RWPE1 (cell line): Measurements from ENCODE around the gene ATG2B.

Source experiments
- CTCF ChIA-PET: fragments of 350-600 bp; sonication (Branson Sonifier 250); formaldehyde crosslinking; extraction: SDS; loops from one replicate; lab custom pipeline; 2021; lab: Yijun Ruan, JAX
- POLR2A ChIA-PET: fragments of 400-600 bp; formaldehyde crosslinking; extraction: SDS; loops from one replicate; lab custom pipeline; 2020; ENCODE audit warnings: antibody characterized with exemption; ENCODE audit not compliant: low non-redundant PET; lab: Yijun Ruan, JAX
- DNase-seq: peaks from one replicate; pipeline ENCODE4 v3.0.0; 2012; ENCODE audit warnings: low spot score
- H3K27ac ChIP-seq: fragments of 450-650 bp; 2 replicates; pipeline ENCODE4 v1.5.1; 2017
- TF ChIP-seq, protein P1 (sequence below): fragments of 450-650 bp; conservative IDR thresholded peaks from 2 replicates; pipeline ENCODE4 v1.5.1; 2017; ENCODE audit warnings: low read depth, mild to moderate bottlenecking

ATG2B gene

DNA sequence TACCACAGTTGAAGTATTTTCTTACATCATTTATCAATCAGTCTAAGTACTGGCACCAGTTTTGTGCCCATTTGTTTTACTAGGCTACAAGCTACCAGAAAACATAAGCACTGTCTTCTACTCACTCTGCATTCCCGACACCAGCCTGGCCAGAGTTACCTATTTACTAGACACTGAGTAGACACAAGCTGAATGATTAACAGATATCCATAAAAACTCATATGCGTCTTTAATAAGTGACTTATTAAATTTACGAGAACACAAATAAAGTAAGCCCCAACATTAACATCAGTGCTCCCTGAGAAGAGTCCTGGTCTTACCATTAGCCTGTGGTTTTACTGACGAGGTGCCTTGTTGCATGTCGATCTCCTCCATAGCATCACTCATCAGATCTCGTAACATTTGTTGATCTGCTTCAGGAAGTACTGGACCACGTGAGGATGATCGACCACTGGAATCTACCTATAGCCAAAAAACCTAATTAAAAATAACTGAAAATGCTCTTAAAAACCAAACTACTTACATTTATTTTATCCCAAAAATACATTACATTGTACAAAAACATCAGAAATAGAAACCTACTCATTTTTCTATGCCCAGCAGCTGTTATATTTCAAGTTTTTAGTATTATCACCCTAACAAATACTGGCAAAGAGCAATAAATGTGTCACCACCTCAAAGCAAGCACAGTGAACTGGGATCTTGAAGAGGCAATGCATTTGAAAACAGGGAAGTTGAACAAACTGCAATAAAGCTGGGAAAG is 53.8 kb downstream of the ATG2B start:
- H3K27ac ChIP-seq, result no peak overlapping the region
- ChIA-PET POLR2A (no interaction called here), CTCF (interaction anchor here (0.6 to 1.2 kb wide), 2 partner anchors 117 to 168 kb away, joined by 3 to 5 read pairs; no protein-coding TSS in a partner anchor)
- TF ChIP-seq, protein P1, sequence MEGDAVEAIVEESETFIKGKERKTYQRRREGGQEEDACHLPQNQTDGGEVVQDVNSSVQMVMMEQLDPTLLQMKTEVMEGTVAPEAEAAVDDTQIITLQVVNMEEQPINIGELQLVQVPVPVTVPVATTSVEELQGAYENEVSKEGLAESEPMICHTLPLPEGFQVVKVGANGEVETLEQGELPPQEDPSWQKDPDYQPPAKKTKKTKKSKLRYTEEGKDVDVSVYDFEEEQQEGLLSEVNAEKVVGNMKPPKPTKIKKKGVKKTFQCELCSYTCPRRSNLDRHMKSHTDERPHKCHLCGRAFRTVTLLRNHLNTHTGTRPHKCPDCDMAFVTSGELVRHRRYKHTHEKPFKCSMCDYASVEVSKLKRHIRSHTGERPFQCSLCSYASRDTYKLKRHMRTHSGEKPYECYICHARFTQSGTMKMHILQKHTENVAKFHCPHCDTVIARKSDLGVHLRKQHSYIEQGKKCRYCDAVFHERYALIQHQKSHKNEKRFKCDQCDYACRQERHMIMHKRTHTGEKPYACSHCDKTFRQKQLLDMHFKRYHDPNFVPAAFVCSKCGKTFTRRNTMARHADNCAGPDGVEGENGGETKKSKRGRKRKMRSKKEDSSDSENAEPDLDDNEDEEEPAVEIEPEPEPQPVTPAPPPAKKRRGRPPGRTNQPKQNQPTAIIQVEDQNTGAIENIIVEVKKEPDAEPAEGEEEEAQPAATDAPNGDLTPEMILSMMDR, result no peak
- DNase-seq, result no peak

DNA sequence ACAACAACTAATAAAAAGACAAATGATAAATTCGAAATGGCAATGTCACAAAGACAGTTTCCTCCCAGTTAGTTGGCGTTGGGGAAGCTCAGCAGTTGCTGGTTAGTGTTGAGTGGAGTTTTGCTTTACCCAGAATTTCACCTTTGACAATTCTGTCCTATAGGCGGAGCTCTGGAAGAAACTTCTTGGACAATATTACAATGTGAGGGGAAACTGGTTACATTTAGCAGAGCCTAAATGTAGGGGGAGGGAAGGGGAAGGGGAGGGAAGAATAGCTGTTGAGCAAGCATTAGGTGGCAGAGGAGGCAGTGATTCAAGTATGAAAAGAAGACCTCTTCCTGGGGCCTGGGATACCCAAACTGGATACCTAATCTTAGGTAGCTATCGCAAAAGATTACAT is 55.7 kb downstream of the ATG2B start:
- ChIA-PET POLR2A (no interaction called here), CTCF (interaction anchor here (0.6 to 0.9 kb wide), 2 partner anchors 41 to 118 kb away, joined by 3 to 5 read pairs; no protein-coding TSS in a partner anchor)
- no peak overlapping the region for H3K27ac ChIP-seq
- no peak for DNase-seq
- TF ChIP-seq, protein P1, result no peak

DNA sequence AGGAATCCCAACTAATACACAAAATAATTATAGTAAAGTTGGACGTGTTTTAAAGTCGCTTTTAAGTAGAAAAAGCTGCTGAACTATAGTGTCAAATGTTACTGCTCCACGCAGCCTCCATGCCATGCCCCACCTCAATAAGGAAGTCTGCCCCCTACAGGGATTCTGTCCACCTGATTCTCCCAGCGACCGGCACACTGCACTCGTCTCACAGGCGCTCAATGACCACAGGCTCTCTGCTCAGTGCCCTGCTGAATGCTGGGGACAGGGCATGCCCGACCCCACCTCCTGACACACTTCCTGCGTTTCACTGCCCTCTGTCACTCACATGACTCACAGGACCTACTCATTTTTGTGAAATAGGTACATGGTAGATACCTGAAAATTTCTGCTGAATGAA is 58.2 kb downstream of the ATG2B start:
- no peak overlapping the region for H3K27ac ChIP-seq
- ChIA-PET CTCF (no interaction called here), POLR2A (no interaction called here)
- peak; percentile 5 for DNase-seq
- TF ChIP-seq, protein P1, result no peak

DNA sequence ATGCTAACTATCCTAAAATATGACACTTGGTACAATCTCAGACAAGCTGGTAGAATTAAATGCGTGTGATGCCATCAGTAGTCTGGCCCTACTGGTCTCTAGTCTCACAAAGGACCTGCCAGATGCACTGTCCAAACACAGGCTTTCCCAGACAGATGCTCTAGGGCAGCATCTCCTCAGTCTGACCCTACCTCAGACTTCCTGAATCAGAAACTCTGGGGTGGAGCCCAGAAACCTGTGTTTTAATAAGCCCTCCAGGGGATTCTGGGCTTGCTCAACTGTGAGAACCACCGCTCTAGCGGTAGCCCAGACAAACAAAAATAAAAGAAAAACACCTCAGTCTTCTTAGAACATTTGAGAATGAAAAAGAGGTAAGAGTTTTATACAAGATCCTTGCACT is 59.2 kb downstream of the ATG2B start:
- TF ChIP-seq, protein P1, result no peak

DNA sequence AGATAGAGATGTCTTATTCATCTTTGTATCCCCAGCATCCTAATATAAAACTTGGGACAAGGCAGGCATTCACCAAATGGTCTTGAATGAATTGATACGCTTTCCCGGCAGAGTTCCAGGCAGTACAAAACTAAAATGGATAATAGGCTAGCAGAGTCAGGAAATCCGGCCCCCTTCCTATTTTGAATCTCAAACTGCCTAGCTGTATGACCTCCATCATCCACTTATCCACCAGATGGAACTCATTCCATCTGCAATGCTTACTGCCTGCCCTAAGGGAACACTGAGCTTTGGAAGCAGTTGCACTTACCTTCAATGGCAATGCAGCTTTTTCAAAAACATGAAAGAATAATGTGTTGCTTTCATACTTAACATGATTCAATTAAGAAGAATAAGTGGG is 63.7 kb downstream of the ATG2B start:
- TF ChIP-seq, protein P1, result no peak
- DNase-seq, result no peak
- H3K27ac ChIP-seq, result no peak overlapping the region
- CTCF ChIA-PET, result no interaction called here
- POLR2A ChIA-PET, result no interaction called here

More for the DNA sequence above, 59.2 kb downstream of the ATG2B start:
- DNase-seq, result no peak
- POLR2A ChIA-PET, result no interaction called here
- H3K27ac ChIP-seq, result no peak overlapping the region
- CTCF ChIA-PET, result no interaction called here

DNA sequence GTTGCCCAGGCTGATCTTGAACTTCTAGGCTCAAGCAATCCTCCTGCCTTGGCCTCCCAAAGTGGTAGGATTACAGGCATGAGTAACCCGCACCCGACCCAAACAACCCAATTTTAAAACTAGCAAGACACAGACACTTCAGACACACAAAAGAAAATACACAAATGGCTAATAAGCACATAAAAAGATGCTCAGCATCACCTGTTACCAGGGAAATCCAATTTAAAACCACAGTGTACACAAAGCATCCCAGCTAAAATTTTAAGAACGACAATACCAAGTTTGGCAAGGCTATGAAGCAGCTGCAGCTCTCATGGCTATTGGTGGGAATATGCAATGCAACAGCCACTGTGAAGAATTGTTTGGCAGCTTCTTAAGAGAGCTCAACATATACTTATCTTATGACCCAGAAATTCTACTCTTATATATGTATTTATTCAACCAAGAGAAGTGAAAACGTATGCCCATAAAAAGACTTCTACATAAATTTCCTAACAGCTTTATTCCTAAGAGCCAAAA is 65.1 kb downstream of the ATG2B start:
- no peak overlapping the region for H3K27ac ChIP-seq
- no peak for DNase-seq
- CTCF ChIA-PET, result interaction anchor here (0.6 to 1.0 kb wide), 3 partner anchors 10 to 136 kb away, joined by 3 to 4 read pairs (median 3); no protein-coding TSS in a partner anchor
- TF ChIP-seq, protein P1, result no peak
- POLR2A ChIA-PET, result no interaction called here
